HepG2 (cell line): ENCODE data around the gene NSF. TPM values are rescaled to one million over a fixed set of nuclear protein-coding genes. Genes with fewer than 3 reads are reported as not detected.
A peak's percentile ranks its signal among the peaks of the same experiment; 100 is the strongest.

Experiments
- CEBPZ ChIP-seq: IDR thresholded peaks from 2 replicates; pipeline ENCODE4 v1.6.1; 2012; ENCODE audit warnings: low read length, improper control_type of control experiment
- HNRNPLL ChIP-seq: fragments of 200-400 bp; formaldehyde crosslinking; IDR thresholded peaks from 2 replicates; pipeline ENCODE4 v1.6.1; 2017; ENCODE audit warnings: mild to moderate bottlenecking, low read depth, low read length; ENCODE audit not compliant: poor library complexity, severe bottlenecking
- HOXD1 ChIP-seq: sonication (generic); formaldehyde crosslinking; IDR thresholded peaks from 2 replicates; pipeline ENCODE4 v1.5.0; 2020; ENCODE audit warnings: missing genetic modification reagents
- JUN ChIP-seq: sonication (generic); formaldehyde crosslinking; IDR thresholded peaks from 2 replicates; pipeline ENCODE4 v1.4.0; 2020; ENCODE audit warnings: mild to moderate bottlenecking, missing genetic modification reagents
- MTA1 ChIP-seq: sonication (generic); formaldehyde crosslinking; IDR thresholded peaks from 2 replicates; pipeline ENCODE4 v1.4.0; 2020; ENCODE audit warnings: missing genetic modification reagents, mild to moderate bottlenecking, borderline replicate concordance
- PRDM4 ChIP-seq: sonication (generic); formaldehyde crosslinking; IDR thresholded peaks from 2 replicates; pipeline ENCODE4 v1.9.0; 2021; ENCODE audit warnings: missing genetic modification reagents, borderline replicate concordance
- STAT6 ChIP-seq: sonication (generic); formaldehyde crosslinking; IDR thresholded peaks from 2 replicates; pipeline ENCODE4 v1.4.0; 2020; ENCODE audit warnings: missing genetic modification reagents, mild to moderate bottlenecking, borderline replicate concordance
- ZBTB44 ChIP-seq: sonication (generic); formaldehyde crosslinking; IDR thresholded peaks from 2 replicates; pipeline ENCODE4 v1.4.0; 2020; ENCODE audit warnings: missing genetic modification reagents
- ZMYM3 ChIP-seq: sonication (generic); formaldehyde crosslinking; IDR thresholded peaks from 2 replicates; pipeline ENCODE4 v1.5.1; 2020; ENCODE audit warnings: mild to moderate bottlenecking, missing genetic modification reagents
- ZNF512 ChIP-seq: sonication (generic); formaldehyde crosslinking; IDR thresholded peaks from 2 replicates; pipeline ENCODE4 v1.4.0; 2020; ENCODE audit warnings: mild to moderate bottlenecking, missing genetic modification reagents
- ZNF710 ChIP-seq: sonication (generic); formaldehyde crosslinking; IDR thresholded peaks from 2 replicates; pipeline ENCODE4 v1.5.0; 2020; ENCODE audit warnings: mild to moderate bottlenecking, missing genetic modification reagents, borderline replicate concordance
- ZNF782 ChIP-seq: sonication (generic); formaldehyde crosslinking; IDR thresholded peaks from 2 replicates; pipeline ENCODE4 v1.4.0; 2020; ENCODE audit warnings: missing genetic modification reagents, mild to moderate bottlenecking, borderline replicate concordance
- polyA plus RNA-seq, 8 experiments: library from polyadenylated mRNA; depleted of rRNA in 3 of 8; stranded (reverse) in 7 of 8; unstranded in 1 of 8; fragments of >200 nt; fragmentation: Illumina TruSeq in 4 of 8; extraction: Trizol in 4 of 8; gene quantifications; 2 replicates each; pipeline versions ENCODE4 v1.2.1 to v1.2.3, GENCODE V29; 2011 to 2016; ENCODE audit warnings: low read depth in 4 of 8, missing spikeins in 1 of 8, mixed read lengths in 1 of 8; ENCODE audit not compliant: insufficient read depth in 1 of 8
- total RNA-seq, 5 experiments: library from RNA; depleted of rRNA; stranded (reverse); fragments of >200 nt; fragmentation: Illumina TruSeq; extraction: Trizol; gene quantifications; 2 replicates each; pipeline ENCODE4 v1.2.3, GENCODE V29; 2016; ENCODE audit warnings: low read depth in 1 of 5

NSF gene
- total and polyA plus RNA-seq, 2 of the 13 experiments (the other 11 are each of a cell fraction or from before 2014, with no cell fraction given): 21.9 to 37.8 TPM

GRCh38 chr17:46771561-46772474 is 181.3 kb downstream of the NSF start (continued):
- TF ChIP-seq ZBTB44 (CRISPR knock-in tag): 0 out of 2 replicates have a peak, but pooled peaks have one; percentile 58
- TF ChIP-seq ZMYM3: peak; percentile 79
- TF ChIP-seq ZNF710 (CRISPR knock-in tag): peak; percentile 74; the same call in 1 of the 2 replicates
- no peak for TF ChIP-seq ZNF512 (CRISPR knock-in tag)
- peak; percentile 62; the same call in 1 of the 2 replicates for TF ChIP-seq ZNF782 (CRISPR knock-in tag)
- TF ChIP-seq STAT6 (CRISPR knock-in tag): peak; percentile 65; the same call in 1 of the 2 replicates
- TF ChIP-seq CEBPZ: no peak
- TF ChIP-seq HNRNPLL: peak; percentile 76
- peak; percentile 85; the same call in 1 of the 2 replicates for TF ChIP-seq MTA1 (CRISPR knock-in tag)
- peak; percentile 92 for TF ChIP-seq HOXD1
- no peak for TF ChIP-seq PRDM4 (CRISPR knock-in tag)
- TF ChIP-seq JUN (CRISPR knock-in tag): no peak
